COLO668 (cell line): ENCODE measurements around the gene PKMYT1.

Experiments used
- DNase-seq: peaks from one replicate; lab custom pipeline; 2025; ENCODE audit not compliant: unreplicated experiment; lab: John Stamatoyannopoulos, UW

The PKMYT1 gene

GRCh38 chr16:2980227-2981176 is at the start of gene PKMYT1:
Gene PKMYT1 (minus strand): TSS chr16:2980446. CDS start chr16:2979657, 789 bp downstream.
- DNase-seq: peak; percentile 94

- no peak for DNase-seq
These were observed 49.4 kb upstream of the PKMYT1 start for GRCh38 chr16:3029491-3030221.

- no peak for DNase-seq
These were observed 48.6 kb upstream of the PKMYT1 start for GRCh38 chr16:3028716-3029319.

- DNase-seq: peak; percentile 94
These were observed 47.9 kb upstream of the PKMYT1 start for GRCh38 chr16:3027983-3028715.

- no peak for DNase-seq
These were observed 47.2 kb upstream of the PKMYT1 start for GRCh38 chr16:3027489-3027795.

GRCh38 chr16:3026609-3027488 is 46.6 kb upstream of the PKMYT1 start:
- no peak for DNase-seq

- DNase-seq: no peak
These were observed 45.7 kb upstream of the PKMYT1 start for GRCh38 chr16:3026003-3026378.

- no peak for DNase-seq
These were observed 45.1 kb upstream of the PKMYT1 start for GRCh38 chr16:3025032-3026002.

GRCh38 chr16:3023669-3024478 is 43.6 kb upstream of the PKMYT1 start, which contains the start of the genes HCFC1R1 and THOC6:
Gene HCFC1R1 (minus strand): TSS chr16:3023942. CDS start chr16:3023941, 1 bp downstream.
Gene THOC6 (plus strand): TSS chr16:3024035. CDS start chr16:3024327, 292 bp downstream.
- peak; percentile 98 for DNase-seq

- peak; percentile 25 for DNase-seq
These were observed 43.1 kb upstream of the PKMYT1 start for GRCh38 chr16:3023415-3023668.

GRCh38 chr16:3022684-3023414 is 42.6 kb upstream of the PKMYT1 start:
- DNase-seq: no peak

- peak; percentile 72 for DNase-seq
These were observed 42.0 kb upstream of the PKMYT1 start for GRCh38 chr16:3022208-3022683.

GRCh38 chr16:3021449-3022207 is 41.4 kb upstream of the PKMYT1 start:
- peak; percentile 73 for DNase-seq

GRCh38 chr16:3020604-3021448 is 40.6 kb upstream of the PKMYT1 start:
- peak; percentile 55 for DNase-seq

- DNase-seq: peak; percentile 86
These were observed 40.0 kb upstream of the PKMYT1 start, which contains the start of gene TNFRSF12A for GRCh38 chr16:3020247-3020603. Gene TNFRSF12A (plus strand): TSS chr16:3020368. CDS start chr16:3020398, 30 bp downstream.
